Measurements from ENCODE around the gene MFAP2.

The MFAP2 gene

GRCh38 chr1:16972189-16972895 lies 8.1 kb downstream of the MFAP2 start:
- TF ChIP-seq TAF1 (IDR thresholded peaks at IDR 0.05; ENCODE audit: low read depth) (no peak), TCF12 (IDR thresholded peaks at IDR 0.05; ENCODE audit: low read depth) (no peak), ZBTB7A (IDR thresholded peaks at IDR 0.05; ENCODE audit: low read depth) (no peak), CREB1 (IDR thresholded peaks at IDR 0.05; ENCODE audit: low read depth) (no peak), EP300 (IDR thresholded peaks at IDR 0.05; ENCODE audit: borderline replicate concordance) (no peak), FOXM1 (IDR thresholded peaks at IDR 0.05; ENCODE audit: borderline replicate concordance, low read depth) (no peak), YY1 (IDR thresholded peaks at IDR 0.05; ENCODE audit: low read depth) (no peak), RAD21 (IDR thresholded peaks at IDR 0.05; ENCODE audit: low read depth) (no peak), TEAD4 (IDR thresholded peaks at IDR 0.05) (no peak), EGR1 (IDR thresholded peaks at IDR 0.05) (no peak), CEBPB (IDR thresholded peaks at IDR 0.05) (no peak), NFIC (IDR thresholded peaks at IDR 0.05) (no peak)
- TF ChIP-seq, protein P1, sequence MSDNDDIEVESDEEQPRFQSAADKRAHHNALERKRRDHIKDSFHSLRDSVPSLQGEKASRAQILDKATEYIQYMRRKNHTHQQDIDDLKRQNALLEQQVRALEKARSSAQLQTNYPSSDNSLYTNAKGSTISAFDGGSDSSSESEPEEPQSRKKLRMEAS (IDR thresholded peaks at IDR 0.05): no peak
- TF ChIP-seq, protein P2, sequence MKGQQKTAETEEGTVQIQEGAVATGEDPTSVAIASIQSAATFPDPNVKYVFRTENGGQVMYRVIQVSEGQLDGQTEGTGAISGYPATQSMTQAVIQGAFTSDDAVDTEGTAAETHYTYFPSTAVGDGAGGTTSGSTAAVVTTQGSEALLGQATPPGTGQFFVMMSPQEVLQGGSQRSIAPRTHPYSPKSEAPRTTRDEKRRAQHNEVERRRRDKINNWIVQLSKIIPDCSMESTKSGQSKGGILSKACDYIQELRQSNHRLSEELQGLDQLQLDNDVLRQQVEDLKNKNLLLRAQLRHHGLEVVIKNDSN (IDR thresholded peaks at IDR 0.05): no peak
- TF ChIP-seq, protein P3, sequence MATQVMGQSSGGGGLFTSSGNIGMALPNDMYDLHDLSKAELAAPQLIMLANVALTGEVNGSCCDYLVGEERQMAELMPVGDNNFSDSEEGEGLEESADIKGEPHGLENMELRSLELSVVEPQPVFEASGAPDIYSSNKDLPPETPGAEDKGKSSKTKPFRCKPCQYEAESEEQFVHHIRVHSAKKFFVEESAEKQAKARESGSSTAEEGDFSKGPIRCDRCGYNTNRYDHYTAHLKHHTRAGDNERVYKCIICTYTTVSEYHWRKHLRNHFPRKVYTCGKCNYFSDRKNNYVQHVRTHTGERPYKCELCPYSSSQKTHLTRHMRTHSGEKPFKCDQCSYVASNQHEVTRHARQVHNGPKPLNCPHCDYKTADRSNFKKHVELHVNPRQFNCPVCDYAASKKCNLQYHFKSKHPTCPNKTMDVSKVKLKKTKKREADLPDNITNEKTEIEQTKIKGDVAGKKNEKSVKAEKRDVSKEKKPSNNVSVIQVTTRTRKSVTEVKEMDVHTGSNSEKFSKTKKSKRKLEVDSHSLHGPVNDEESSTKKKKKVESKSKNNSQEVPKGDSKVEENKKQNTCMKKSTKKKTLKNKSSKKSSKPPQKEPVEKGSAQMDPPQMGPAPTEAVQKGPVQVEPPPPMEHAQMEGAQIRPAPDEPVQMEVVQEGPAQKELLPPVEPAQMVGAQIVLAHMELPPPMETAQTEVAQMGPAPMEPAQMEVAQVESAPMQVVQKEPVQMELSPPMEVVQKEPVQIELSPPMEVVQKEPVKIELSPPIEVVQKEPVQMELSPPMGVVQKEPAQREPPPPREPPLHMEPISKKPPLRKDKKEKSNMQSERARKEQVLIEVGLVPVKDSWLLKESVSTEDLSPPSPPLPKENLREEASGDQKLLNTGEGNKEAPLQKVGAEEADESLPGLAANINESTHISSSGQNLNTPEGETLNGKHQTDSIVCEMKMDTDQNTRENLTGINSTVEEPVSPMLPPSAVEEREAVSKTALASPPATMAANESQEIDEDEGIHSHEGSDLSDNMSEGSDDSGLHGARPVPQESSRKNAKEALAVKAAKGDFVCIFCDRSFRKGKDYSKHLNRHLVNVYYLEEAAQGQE (IDR thresholded peaks at IDR 0.05; ENCODE audit: low read depth): no peak

DNA sequence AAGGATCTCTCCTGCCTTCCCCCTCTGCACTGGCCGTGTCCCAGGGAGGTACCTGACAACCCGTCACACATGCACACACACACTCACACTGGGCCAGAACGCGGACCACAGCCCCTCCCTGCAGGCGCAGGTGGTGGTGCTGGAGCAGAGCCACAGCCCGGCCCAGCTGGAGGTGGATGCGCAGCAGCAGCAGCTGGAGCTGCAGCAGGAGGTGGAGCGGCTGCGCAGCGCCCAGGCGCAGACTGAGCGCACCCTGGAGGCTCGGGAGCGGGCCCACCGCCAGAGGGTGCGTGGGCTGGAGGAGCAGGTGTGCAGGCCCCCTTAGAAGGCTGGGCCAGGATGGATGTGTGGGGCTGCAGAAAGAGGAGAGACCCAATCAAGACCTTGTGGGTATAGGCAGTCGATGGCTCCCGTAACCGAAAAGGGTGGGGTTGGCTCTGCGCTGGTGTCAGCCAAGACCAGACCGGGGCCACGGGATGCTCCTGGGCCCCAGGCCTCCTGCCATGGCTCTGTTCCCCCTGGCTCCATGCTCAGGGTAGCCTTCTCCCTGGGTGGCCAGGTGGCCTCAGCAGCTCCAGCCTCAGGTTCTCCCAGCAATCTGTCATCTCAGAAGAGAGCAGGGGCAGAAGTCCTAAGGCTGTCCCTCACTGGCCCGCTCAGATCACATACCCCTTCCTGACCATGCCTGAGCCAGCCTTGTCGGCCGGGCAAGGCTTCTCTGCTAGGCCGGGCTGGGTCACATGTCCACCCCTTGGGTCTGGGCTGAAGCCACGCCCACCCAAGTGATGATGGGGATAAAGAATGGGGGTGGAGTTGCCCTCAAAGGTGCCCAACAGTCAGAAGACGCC lies 8.9 kb downstream of the MFAP2 start:
- TF ChIP-seq, protein P3 (IDR thresholded peaks at IDR 0.05; ENCODE audit: low read depth): no peak
- TF ChIP-seq, protein P2 (IDR thresholded peaks at IDR 0.05): peak; percentile 86

GRCh38 chr1:16970132-16970910 lies 10.1 kb downstream of the MFAP2 start:
- no peak for TF ChIP-seq TCF12 (IDR thresholded peaks at IDR 0.05; ENCODE audit: low read depth)
- TF ChIP-seq, protein P2 (IDR thresholded peaks at IDR 0.05): no peak
- no peak for TF ChIP-seq EP300 (IDR thresholded peaks at IDR 0.05; ENCODE audit: borderline replicate concordance)
- no peak for TF ChIP-seq CEBPB (IDR thresholded peaks at IDR 0.05)
- TF ChIP-seq EGR1 (IDR thresholded peaks at IDR 0.05): no peak
- no peak for TF ChIP-seq TAF1 (IDR thresholded peaks at IDR 0.05; ENCODE audit: low read depth)
- TF ChIP-seq YY1 (IDR thresholded peaks at IDR 0.05; ENCODE audit: low read depth): no peak
- TF ChIP-seq, protein P1 (IDR thresholded peaks at IDR 0.05): no peak
- TF ChIP-seq RAD21 (IDR thresholded peaks at IDR 0.05; ENCODE audit: low read depth): no peak
- no peak for TF ChIP-seq CREB1 (IDR thresholded peaks at IDR 0.05; ENCODE audit: low read depth)
- no peak for TF ChIP-seq TEAD4 (IDR thresholded peaks at IDR 0.05)
- no peak for TF ChIP-seq ZBTB7A (IDR thresholded peaks at IDR 0.05; ENCODE audit: low read depth)
- no peak for TF ChIP-seq FOXM1 (IDR thresholded peaks at IDR 0.05; ENCODE audit: borderline replicate concordance, low read depth)
- TF ChIP-seq, protein P3 (IDR thresholded peaks at IDR 0.05; ENCODE audit: low read depth): no peak
- TF ChIP-seq NFIC (IDR thresholded peaks at IDR 0.05): no peak
